Mesothelial cell of epicardium (in vitro differentiated cells): Measurements from ENCODE around the gene NDUFA12. TPM values are rescaled to one million over a fixed set of nuclear protein-coding genes. Genes with fewer than 3 reads are reported as not detected.

ENCODE experiments used
- DNase-seq, 2 experiments: peaks; one replicate each; pipeline ENCODE4 v3.0.0; 2021; ENCODE audit warnings: low spot score in 2 of 2; ENCODE audit not compliant: unreplicated experiment in 2 of 2
- H3K27ac Mint-ChIP-seq: 2 replicates; pipeline ENCODE4 v1.8.0; 2021; ENCODE audit warnings: mixed read lengths
- H3K27me3 Mint-ChIP-seq: 2 replicates; pipeline ENCODE4 v1.8.0; 2021; ENCODE audit warnings: low read depth, mixed read lengths
- H3K36me3 Mint-ChIP-seq: 2 replicates; pipeline ENCODE4 v1.8.0; 2021; ENCODE audit warnings: mixed read lengths
- H3K4me1 Mint-ChIP-seq: 2 replicates; pipeline ENCODE4 v1.8.0; 2021; ENCODE audit warnings: mixed read lengths
- H3K4me3 Mint-ChIP-seq: 2 replicates; pipeline ENCODE4 v1.8.0; 2021; ENCODE audit warnings: mild to moderate bottlenecking, moderate library complexity, mixed read lengths
- H3K9me3 Mint-ChIP-seq: 2 replicates; pipeline ENCODE4 v1.8.0; 2021; ENCODE audit warnings: mixed read lengths
- total RNA-seq: library from RNA; stranded (reverse); gene quantifications from 3 replicates; pipeline ENCODE4 v1.2.1, GENCODE V29; 2021
- TF ChIP-seq, protein P1 (sequence below): fragments of 200-600 bp; sonication (generic); IDR thresholded peaks from one replicate; pipeline ENCODE4 v1.5.0; 2021; ENCODE audit warnings: antibody characterized with exemption; ENCODE audit not compliant: unreplicated experiment

NDUFA12 gene
- total RNA-seq, 1 donor from 2014 or later: 63.4 TPM

DNA sequence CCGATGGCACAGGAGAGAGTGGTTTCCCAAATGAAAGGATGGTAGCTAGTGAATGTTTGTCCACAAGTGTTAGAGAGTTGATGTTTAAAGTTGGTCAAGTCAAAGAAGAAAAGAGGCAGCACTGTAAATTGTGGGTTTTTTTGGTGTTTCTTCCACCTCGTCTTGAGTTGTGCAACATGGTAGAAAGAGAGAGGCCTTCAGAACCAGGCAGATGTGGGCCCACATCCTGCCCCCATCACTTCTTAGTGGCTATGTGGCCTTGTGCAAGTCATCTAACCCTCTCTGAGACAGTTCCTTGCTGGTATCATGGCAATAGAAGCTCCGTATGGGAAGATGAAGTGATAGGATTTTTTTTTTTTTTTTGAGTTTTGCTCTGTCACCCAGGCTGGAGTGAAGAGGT, 60.8 kb downstream of the NDUFA12 start:
- H3K36me3 Mint-ChIP-seq: no peaks in the 10 kb centered on the region
- DNase-seq: no peak
- peaks cover 4% of the 10 kb centered on the region for H3K9me3 Mint-ChIP-seq
- peaks cover 2% of the 10 kb centered on the region for H3K4me1 Mint-ChIP-seq
- no peak overlapping the region for H3K4me3 Mint-ChIP-seq
- H3K27me3 Mint-ChIP-seq: peaks cover 6% of the 10 kb centered on the region
- no peak overlapping the region for H3K27ac Mint-ChIP-seq
- TF ChIP-seq, protein P1, sequence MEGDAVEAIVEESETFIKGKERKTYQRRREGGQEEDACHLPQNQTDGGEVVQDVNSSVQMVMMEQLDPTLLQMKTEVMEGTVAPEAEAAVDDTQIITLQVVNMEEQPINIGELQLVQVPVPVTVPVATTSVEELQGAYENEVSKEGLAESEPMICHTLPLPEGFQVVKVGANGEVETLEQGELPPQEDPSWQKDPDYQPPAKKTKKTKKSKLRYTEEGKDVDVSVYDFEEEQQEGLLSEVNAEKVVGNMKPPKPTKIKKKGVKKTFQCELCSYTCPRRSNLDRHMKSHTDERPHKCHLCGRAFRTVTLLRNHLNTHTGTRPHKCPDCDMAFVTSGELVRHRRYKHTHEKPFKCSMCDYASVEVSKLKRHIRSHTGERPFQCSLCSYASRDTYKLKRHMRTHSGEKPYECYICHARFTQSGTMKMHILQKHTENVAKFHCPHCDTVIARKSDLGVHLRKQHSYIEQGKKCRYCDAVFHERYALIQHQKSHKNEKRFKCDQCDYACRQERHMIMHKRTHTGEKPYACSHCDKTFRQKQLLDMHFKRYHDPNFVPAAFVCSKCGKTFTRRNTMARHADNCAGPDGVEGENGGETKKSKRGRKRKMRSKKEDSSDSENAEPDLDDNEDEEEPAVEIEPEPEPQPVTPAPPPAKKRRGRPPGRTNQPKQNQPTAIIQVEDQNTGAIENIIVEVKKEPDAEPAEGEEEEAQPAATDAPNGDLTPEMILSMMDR: no peak

DNA sequence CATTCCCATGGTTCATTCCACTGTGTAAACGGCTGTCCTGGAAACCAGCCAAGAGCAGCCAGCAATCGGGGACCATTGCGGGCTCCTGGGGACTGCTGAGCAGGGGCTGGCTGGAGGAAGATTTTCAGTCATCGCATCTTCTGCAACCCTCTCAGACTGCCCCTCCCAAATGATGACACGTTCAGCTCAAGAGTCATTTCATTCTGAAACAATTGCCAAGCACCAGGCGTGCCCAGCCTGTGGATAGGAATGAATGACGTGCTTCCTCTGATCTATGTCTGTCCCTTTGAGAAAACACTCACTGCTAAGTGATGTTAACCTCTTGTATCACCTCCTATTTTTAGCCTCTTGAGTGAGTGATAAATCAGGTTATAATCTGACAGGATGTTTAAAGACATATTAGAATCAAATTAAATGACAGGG, 62.0 kb downstream of the NDUFA12 start:
- no peak for DNase-seq
- no peak overlapping the region for H3K4me3 Mint-ChIP-seq

DNA sequence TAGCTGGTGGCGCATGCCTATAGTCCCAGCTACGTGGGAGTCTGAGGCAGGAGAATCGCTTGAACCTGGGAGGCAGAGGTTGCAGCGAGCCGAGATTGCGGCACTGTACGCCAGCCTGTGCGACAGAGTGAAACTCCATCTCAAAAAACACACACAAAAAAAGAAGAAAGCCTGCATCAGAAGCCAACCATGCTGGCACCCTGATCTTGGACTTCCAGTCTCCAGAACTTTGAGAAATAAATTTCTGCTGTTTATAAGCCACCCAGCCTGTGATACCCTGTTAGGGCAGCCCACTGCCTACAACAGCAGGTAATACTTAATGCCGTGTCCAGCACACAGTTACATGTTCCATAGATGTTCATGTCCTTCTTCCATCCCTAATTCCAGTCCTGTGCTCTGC, 62.7 kb downstream of the NDUFA12 start:
- no peak for DNase-seq
- TF ChIP-seq, protein P1: no peak
- H3K4me3 Mint-ChIP-seq: no peak overlapping the region
- peaks cover 4% of the 10 kb centered on the region for H3K9me3 Mint-ChIP-seq
- H3K4me1 Mint-ChIP-seq: peaks cover 2% of the 10 kb centered on the region
- H3K27me3 Mint-ChIP-seq: peaks cover 2% of the 10 kb centered on the region
- H3K27ac Mint-ChIP-seq: no peak overlapping the region
- H3K36me3 Mint-ChIP-seq: no peaks in the 10 kb centered on the region

More for the DNA sequence above, 62.0 kb downstream of the NDUFA12 start:
- H3K27ac Mint-ChIP-seq: no peak overlapping the region
- H3K27me3 Mint-ChIP-seq: peaks cover 4% of the 10 kb centered on the region
- TF ChIP-seq, protein P1: no peak
- H3K4me1 Mint-ChIP-seq: peaks cover 2% of the 10 kb centered on the region
- H3K36me3 Mint-ChIP-seq: no peaks in the 10 kb centered on the region
- H3K9me3 Mint-ChIP-seq: peaks cover 4% of the 10 kb centered on the region

DNA sequence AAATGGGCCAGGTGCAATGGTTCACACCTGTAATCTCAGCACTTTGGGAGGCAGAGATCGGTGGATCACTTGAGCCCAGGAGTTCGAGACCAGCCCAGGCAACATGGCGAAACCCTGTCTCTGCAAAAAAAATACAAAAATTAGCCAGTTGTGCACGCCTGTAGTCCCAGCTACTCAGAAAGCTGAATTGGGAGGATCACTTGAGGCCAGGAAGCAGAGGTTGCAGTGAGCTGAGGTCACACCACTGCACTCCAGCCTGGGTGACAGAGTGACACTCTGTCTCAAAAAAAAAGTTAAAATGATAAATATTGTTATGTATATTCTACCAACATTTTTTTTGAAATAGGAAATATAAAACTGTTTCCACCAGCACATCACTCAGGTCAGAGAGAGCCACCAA, 64.9 kb downstream of the NDUFA12 start:
- TF ChIP-seq, protein P1: no peak
- Mint-ChIP-seq H3K4me1 (peaks cover 2% of the 10 kb centered on the region), H3K27ac (no peak overlapping the region), H3K9me3 (peaks cover under 1% of the 10 kb centered on the region), H3K4me3 (no peak overlapping the region), H3K27me3 (peaks cover 2% of the 10 kb centered on the region), H3K36me3 (no peaks in the 10 kb centered on the region)
- DNase-seq: no peak

DNA sequence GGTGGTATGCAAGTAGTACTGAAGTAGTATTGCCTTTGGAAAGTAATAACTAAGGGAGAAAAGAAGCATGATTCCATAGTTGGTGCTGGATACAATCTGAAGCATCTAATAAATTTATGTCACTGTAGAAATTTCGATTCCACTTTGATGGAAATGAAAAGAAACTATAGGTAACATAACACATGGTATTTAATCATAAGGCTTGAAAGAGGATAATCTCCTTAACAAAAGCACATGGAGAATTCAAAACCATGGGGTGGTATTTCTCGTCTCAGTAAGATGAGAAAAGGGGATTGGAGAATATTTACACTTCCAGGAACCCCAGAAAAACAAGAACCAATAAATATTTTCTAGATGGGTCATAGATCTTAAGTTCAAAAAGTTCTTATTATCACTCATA, 72.7 kb downstream of the NDUFA12 start:
- no peak overlapping the region for H3K4me3 Mint-ChIP-seq
- TF ChIP-seq, protein P1: no peak
- no peaks in the 10 kb centered on the region for H3K9me3 Mint-ChIP-seq
- H3K27me3 Mint-ChIP-seq: peaks cover 7% of the 10 kb centered on the region
- H3K36me3 Mint-ChIP-seq: no peaks in the 10 kb centered on the region
- no peaks in the 10 kb centered on the region for H3K4me1 Mint-ChIP-seq
- no peak for DNase-seq
- H3K27ac Mint-ChIP-seq: no peak overlapping the region

DNA sequence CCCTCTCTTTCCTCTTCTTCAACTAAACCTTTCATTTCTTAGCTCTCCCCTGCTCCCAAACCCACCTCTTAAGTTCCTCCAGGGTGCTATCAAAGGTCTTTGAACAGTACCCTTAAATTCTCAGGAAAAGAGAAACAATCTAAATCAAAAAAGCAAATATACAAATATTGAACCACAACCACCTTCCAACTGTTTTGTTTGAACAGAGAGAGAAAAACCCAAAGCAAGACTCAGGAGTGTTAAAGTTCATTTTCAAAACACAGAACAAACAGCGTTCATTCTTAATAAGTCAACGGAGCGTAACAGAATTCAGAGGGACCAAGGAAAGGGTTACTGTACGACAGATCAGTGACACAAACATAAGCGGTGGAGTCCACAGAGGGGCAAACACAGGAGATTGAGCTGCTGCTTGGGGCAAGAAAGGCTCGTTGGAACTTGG, 73.3 kb downstream of the NDUFA12 start:
- H3K9me3 Mint-ChIP-seq: no peaks in the 10 kb centered on the region
- no peak for DNase-seq
- no peaks in the 10 kb centered on the region for H3K4me1 Mint-ChIP-seq
- peaks cover 7% of the 10 kb centered on the region for H3K27me3 Mint-ChIP-seq
- TF ChIP-seq, protein P1: no peak
- no peaks in the 10 kb centered on the region for H3K36me3 Mint-ChIP-seq
- H3K27ac Mint-ChIP-seq: no peak overlapping the region
- no peak overlapping the region for H3K4me3 Mint-ChIP-seq
